Astrocyte of the spinal cord (primary cell): ENCODE measurements around the gene PCSK9.
A peak's percentile ranks its signal among the peaks of the same experiment; 100 is the strongest.

Experiments
- DNase-seq: peaks from one replicate; pipeline ENCODE4 v3.0.0; 2011; ENCODE audit warnings: low read depth, low spot score
- H3K4me3 ChIP-seq: 2 replicates; pipeline ENCODE4 v1.5.1; 2011; ENCODE audit warnings: low read depth, mild to moderate bottlenecking, low read length, moderate library complexity
- CTCF ChIP-seq: IDR thresholded peaks from 2 replicates; pipeline ENCODE4 v1.5.1; 2012; ENCODE audit warnings: low read depth, mild to moderate bottlenecking, low read length, inconsistent platforms
- in situ Hi-C: cut with HindIII; loops from 2 replicates; pipeline ENCODE4 v1.10.0; 2017; ENCODE audit warnings: low sequenced_read_pairs

PCSK9 gene

GRCh38 chr1:54995013-54995760 is 44.2 kb upstream of the PCSK9 start:
- no peak overlapping the region for H3K4me3 ChIP-seq
- in situ Hi-C loops: no loop called here
- DNase-seq: no peak
- TF ChIP-seq CTCF: no peak

GRCh38 chr1:54995835-54996234 is 43.5 kb upstream of the PCSK9 start:
- no peak for DNase-seq
- no peak overlapping the region for H3K4me3 ChIP-seq
- in situ Hi-C loops: no loop called here
- TF ChIP-seq CTCF: no peak

- peak overlapping the region; percentile 15 for H3K4me3 ChIP-seq
- in situ Hi-C loops: no loop called here
- TF ChIP-seq CTCF: peak; percentile 78
- peak; percentile 57 for DNase-seq
Measured at GRCh38 chr1:54996359-54996868, 42.9 kb upstream of the PCSK9 start.

GRCh38 chr1:54996869-54997710 is 42.3 kb upstream of the PCSK9 start:
- TF ChIP-seq CTCF: no peak
- DNase-seq: peak; percentile 16

GRCh38 chr1:54997711-54997986 is 41.7 kb upstream of the PCSK9 start:
- DNase-seq: no peak
- no peak overlapping the region for H3K4me3 ChIP-seq
- TF ChIP-seq CTCF: no peak
- in situ Hi-C loops: no loop called here

More at GRCh38 chr1:54996869-54997710, 42.3 kb upstream of the PCSK9 start:
- H3K4me3 ChIP-seq: peak overlapping the region; percentile 15
- in situ Hi-C loops: no loop called here

- in situ Hi-C loops: no loop called here
- DNase-seq: no peak
- TF ChIP-seq CTCF: no peak
- H3K4me3 ChIP-seq: no peak overlapping the region
Measured at GRCh38 chr1:54998100-54998499, 41.2 kb upstream of the PCSK9 start.
